ENCODE measurements around the gene IKZF1. TPM values are rescaled to one million over a fixed set of nuclear protein-coding genes. Genes with fewer than 3 reads are reported as not detected.

The IKZF1 gene
- total and polyA plus RNA-seq, 5 experiments from 2014 or later = 145 to 435 (median 257) TPM

GRCh38 chr7:50423860-50424259, 119.3 kb downstream of the IKZF1 start:
- H3K4me3 Mint-ChIP-seq = no peak overlapping the region
- H3K36me3 Mint-ChIP-seq = no peaks in the 10 kb centered on the region
- no peak for DNase-seq

GRCh38 chr7:50425318-50425717, 120.8 kb downstream of the IKZF1 start:
- H3K4me1 Mint-ChIP-seq = no peaks in the 10 kb centered on the region
- POLR2A ChIA-PET = interaction anchor here (1.0 kb wide), 1 partner anchor 18 kb away, joined by 3 read pairs; no protein-coding TSS in a partner anchor

More at GRCh38 chr7:50423860-50424259, 119.3 kb downstream of the IKZF1 start:
- H3K27me3 Mint-ChIP-seq = no peaks in the 10 kb centered on the region
- H3K4me1 Mint-ChIP-seq = no peaks in the 10 kb centered on the region
- POLR2A ChIA-PET = interaction anchor here (0.5 kb wide), 1 partner anchor 91 kb away, joined by 3 read pairs; no protein-coding TSS in a partner anchor
- ATAC-seq = no peak
- H3K9me3 Mint-ChIP-seq = no peaks in the 10 kb centered on the region
- peak overlapping the region in 1 of 10 donors; percentile 6 for H3K27ac Mint-ChIP-seq

GRCh38 chr7:50426280-50427045, 121.9 kb downstream of the IKZF1 start:
- Mint-ChIP-seq H3K36me3 (no peaks in the 10 kb centered on the region), H3K27ac (peak overlapping the region in 1 of 10 donors; percentile 43), H3K4me3 (no peak overlapping the region), H3K9me3 (no peaks in the 10 kb centered on the region), H3K27me3 (no peaks in the 10 kb centered on the region), H3K4me1 (no peaks in the 10 kb centered on the region)
- DNase-seq = no peak
- POLR2A ChIA-PET = interaction anchor here (0.6 to 1.1 kb wide), 3 partner anchors 8 to 48 kb away, joined by 3 to 4 read pairs (median 3); no protein-coding TSS in a partner anchor
- no peak for ATAC-seq

More at GRCh38 chr7:50425318-50425717, 120.8 kb downstream of the IKZF1 start:
- no peak overlapping the region for H3K4me3 Mint-ChIP-seq
- no peak for DNase-seq
- no peaks in the 10 kb centered on the region for H3K27me3 Mint-ChIP-seq
- no peaks in the 10 kb centered on the region for H3K9me3 Mint-ChIP-seq
- ATAC-seq = no peak
- no peaks in the 10 kb centered on the region for H3K36me3 Mint-ChIP-seq
- no peak overlapping the region for H3K27ac Mint-ChIP-seq

- POLR2A ChIA-PET = interaction anchor here (0.7 to 1.3 kb wide), 3 partner anchors 10 to 56 kb away, joined by 3 to 4 read pairs (median 3); no protein-coding TSS in a partner anchor
- Mint-ChIP-seq H3K4me3 (no peak overlapping the region), H3K36me3 (no peaks in the 10 kb centered on the region), H3K9me3 (no peaks in the 10 kb centered on the region), H3K4me1 (no peaks in the 10 kb centered on the region), H3K27ac (no peak overlapping the region), H3K27me3 (no peaks in the 10 kb centered on the region)
- no peak for ATAC-seq
- DNase-seq = no peak
These were observed 123.0 kb downstream of the IKZF1 start for GRCh38 chr7:50427518-50427917.

- no peak for DNase-seq
- POLR2A ChIA-PET = no interaction called here
- no peaks in the 10 kb centered on the region for H3K27me3 Mint-ChIP-seq
- no peaks in the 10 kb centered on the region for H3K4me1 Mint-ChIP-seq
- H3K27ac Mint-ChIP-seq = no peak overlapping the region
- H3K36me3 Mint-ChIP-seq = no peaks in the 10 kb centered on the region
- no peaks in the 10 kb centered on the region for H3K9me3 Mint-ChIP-seq
- H3K4me3 Mint-ChIP-seq = no peak overlapping the region
- ATAC-seq = no peak
These were observed 124.4 kb downstream of the IKZF1 start for GRCh38 chr7:50428911-50429310.

GRCh38 chr7:50431316-50431715, 126.8 kb downstream of the IKZF1 start:
- Mint-ChIP-seq H3K27ac (no peak overlapping the region), H3K9me3 (no peaks in the 10 kb centered on the region), H3K27me3 (no peaks in the 10 kb centered on the region), H3K36me3 (no peaks in the 10 kb centered on the region), H3K4me1 (peaks cover 0 to 2% (median 0%) of the 10 kb centered on the region in 4 donors), H3K4me3 (no peak overlapping the region)
- POLR2A ChIA-PET = no interaction called here
- ATAC-seq (no peak), DNase-seq (no peak)

GRCh38 chr7:50431722-50432305, 127.3 kb downstream of the IKZF1 start:
- peaks cover 0 to 2% (median 0%) of the 10 kb centered on the region in 4 donors for H3K4me1 Mint-ChIP-seq
- DNase-seq = no peak
- no peak overlapping the region for H3K27ac Mint-ChIP-seq
- no peaks in the 10 kb centered on the region for H3K27me3 Mint-ChIP-seq
- ATAC-seq = no peak
- H3K4me3 Mint-ChIP-seq = no peak overlapping the region
- no peaks in the 10 kb centered on the region for H3K36me3 Mint-ChIP-seq
- POLR2A ChIA-PET = no interaction called here
- H3K9me3 Mint-ChIP-seq = no peaks in the 10 kb centered on the region

- POLR2A ChIA-PET = no interaction called here
- peaks cover 0 to 2% (median 0%) of the 10 kb centered on the region in 4 donors for H3K4me1 Mint-ChIP-seq
- no peaks in the 10 kb centered on the region for H3K27me3 Mint-ChIP-seq
- no peak overlapping the region for H3K27ac Mint-ChIP-seq
- DNase-seq (no peak), ATAC-seq (no peak)
- no peak overlapping the region for H3K4me3 Mint-ChIP-seq
- H3K36me3 Mint-ChIP-seq = peaks cover 0 to 30% (median 23%) of the 10 kb centered on the region in 3 donors
- no peaks in the 10 kb centered on the region for H3K9me3 Mint-ChIP-seq
These were observed 131.8 kb downstream of the IKZF1 start for GRCh38 chr7:50436133-50436806.

- Mint-ChIP-seq H3K27ac (peak overlapping the region in 1 of 10 donors; percentile 12), H3K9me3 (no peaks in the 10 kb centered on the region), H3K4me1 (peaks cover 14 to 24% (median 22%) of the 10 kb centered on the region in 4 donors), H3K36me3 (peaks cover 13 to 56% (median 33%) of the 10 kb centered on the region in 3 donors), H3K27me3 (no peaks in the 10 kb centered on the region), H3K4me3 (no peak overlapping the region)
- DNase-seq (no peak), ATAC-seq (no peak)
- POLR2A ChIA-PET = no interaction called here
These were observed 142.0 kb downstream of the IKZF1 start for GRCh38 chr7:50446542-50446960.

- Mint-ChIP-seq H3K27me3 (no peaks in the 10 kb centered on the region), H3K36me3 (peaks cover 13 to 34% (median 30%) of the 10 kb centered on the region in 3 donors), H3K4me3 (peak overlapping the region in 7 of 10 donors; percentile 8 to 99 (median 93)), H3K9me3 (no peaks in the 10 kb centered on the region), H3K4me1 (peaks cover 16 to 30% (median 22%) of the 10 kb centered on the region in 4 donors), H3K27ac (peak overlapping the region; percentile 70 to 99 (median 97))
- ATAC-seq = no peak
- DNase-seq = no peak
- POLR2A ChIA-PET = no interaction called here
These were observed 144.3 kb downstream of the IKZF1 start for GRCh38 chr7:50448823-50449222.

- POLR2A ChIA-PET = interaction anchor here (1.0 to 1.5 kb wide), 4 partner anchors 37 to 243 kb away, joined by 3 to 5 read pairs (median 4); no protein-coding TSS in a partner anchor
- H3K27ac Mint-ChIP-seq = peak overlapping the region; percentile 70 to 99 (median 97)
- peaks cover 13 to 27% (median 26%) of the 10 kb centered on the region in 3 donors for H3K36me3 Mint-ChIP-seq
- peak in 1 of 2 donors; percentile 4 for ATAC-seq
- no peaks in the 10 kb centered on the region for H3K9me3 Mint-ChIP-seq
- H3K27me3 Mint-ChIP-seq = no peaks in the 10 kb centered on the region
- H3K4me1 Mint-ChIP-seq = peaks cover 16 to 30% (median 22%) of the 10 kb centered on the region in 4 donors
- DNase-seq = no peak
- H3K4me3 Mint-ChIP-seq = peak overlapping the region; percentile 89 to 99 (median 93)
These were observed 145.0 kb downstream of the IKZF1 start for GRCh38 chr7:50449501-50449880.

- Mint-ChIP-seq H3K9me3 (no peaks in the 10 kb centered on the region), H3K27me3 (no peaks in the 10 kb centered on the region), H3K4me3 (peak within 1 kb of the TSS; percentile 89 to 99 (median 93)), H3K36me3 (peaks cover 13 to 22% (median 22%) of the 10 kb centered on the region in 3 donors), H3K4me1 (peaks cover 16 to 30% (median 22%) of the 10 kb centered on the region in 4 donors), H3K27ac (peak within 1 kb of the TSS; percentile 70 to 99 (median 98))
- peak; percentile 94 to 96 for ATAC-seq
- DNase-seq = peak; percentile 68 to 87 (median 76)
- POLR2A ChIA-PET = interaction anchor here (0.6 to 1.5 kb wide), 12 partner anchors 10 to 356 kb away, joined by 3 to 5 read pairs (median 3); no protein-coding TSS in a partner anchor
These were observed 145.5 kb downstream of the IKZF1 start, which contains the start of gene FIGNL1 for GRCh38 chr7:50449881-50450589. TSS of gene FIGNL1 (minus strand) at chr7:50450350. CDS start at chr7:50447287, 3,063 bp downstream.

All from naive thymus-derived CD8-positive, alpha-beta T cell (primary cell).